Sigmoid colon (tissue), 7 donors: ENCODE data around the gene GPBAR1. TPM values are rescaled to one million over a fixed set of nuclear protein-coding genes. Genes with fewer than 3 reads are reported as not detected.

ENCODE experiments used
- DNase-seq: peaks from one replicate; pipeline ENCODE4 v3.0.0-alpha.2; 2019
- H3K27ac ChIP-seq, 4 donors: fragments of 200-600 bp; sonication (generic); one replicate each; pipeline ENCODE4 v1.5.1; 2016 to 2019; ENCODE audit warnings: mild to moderate bottlenecking in 1 of 4
- H3K27me3 ChIP-seq, 3 donors: fragments of 200-600 bp; sonication (generic); one replicate each; pipeline ENCODE4 v1.5.1; 2019; ENCODE audit warnings: mild to moderate bottlenecking in 1 of 3
- H3K36me3 ChIP-seq, 4 donors: fragments of 200-600 bp; sonication (generic); one replicate each; pipeline ENCODE4 v1.5.1; 2016 to 2019
- H3K4me1 ChIP-seq, 4 donors: fragments of 200-600 bp; sonication (generic); one replicate each; pipeline ENCODE4 v1.5.1; 2017 to 2019
- H3K4me3 ChIP-seq, 4 donors: fragments of 200-600 bp; sonication (generic); one replicate each; pipeline ENCODE4 v1.5.1; 2017 to 2019; ENCODE audit warnings: mild to moderate bottlenecking in 2 of 4, moderate library complexity in 1 of 4
- H3K9me3 ChIP-seq, 4 donors: fragments of 200-600 bp in 3 of 4; sonication (generic) in 3 of 4; one replicate each; pipeline versions ENCODE4 v1.5.1 to v1.6.1; 2013 to 2019
- EP300 ChIP-seq, 4 donors: sonication (generic); formaldehyde crosslinking; IDR thresholded peaks; one replicate each; pipeline ENCODE4 v1.6.1; 2017; ENCODE audit warnings: antibody characterized with exemption in 4 of 4
- POLR2A ChIP-seq, 2 donors: fragments of 450-650 bp; IDR thresholded peaks; one replicate each; pipeline ENCODE4 v1.6.1; 2016; ENCODE audit warnings: antibody characterized with exemption in 2 of 2, mild to moderate bottlenecking in 2 of 2, moderate library complexity in 2 of 2
- POLR2AphosphoS5 ChIP-seq, 4 donors: sonication (generic); formaldehyde crosslinking; IDR thresholded peaks; one replicate each; pipeline ENCODE4 v1.6.1; 2017; ENCODE audit warnings: antibody characterized with exemption in 4 of 4
- WGBS, 2 donors: extraction: QIAGEN DNeasy Blood & Tissue Kit; methylation state at CpG; one replicate each; pipeline ENCODE4 v1.1.7; 2013; 5-methylcytosine and 5-hydroxymethylcytosine counted together
- intact Hi-C: fragments of 100-400 bp; cut with DNase I; formaldehyde crosslinking; loops from one replicate; pipeline ENCODE4 v1.15.1; 2023
- polyA plus RNA-seq, 3 donors: library from polyadenylated mRNA; stranded (reverse); fragments of 200-250 nt; gene quantifications; one replicate each; pipeline ENCODE4 v1.2.3, GENCODE V29; 2013
- total RNA-seq, 4 donors: library from RNA; depleted of rRNA; stranded (reverse); fragments of >200 nt; gene quantifications; one replicate each; pipeline ENCODE4 v1.1.0, GENCODE V29; 2016
- donor health status: healthy with polysubstance abuse.
- donor health status: Bipolar disorder and iron deficiency.
- donor health status: healthy.

GPBAR1 gene
- total and polyA plus RNA-seq, 7 donors = 0.60 to 7.1 (median 3.1) TPM

- TF ChIP-seq POLR2AphosphoS5 (IDR thresholded peaks at IDR 0.05) (no peak), EP300 (IDR thresholded peaks at IDR 0.05) (no peak), POLR2A (IDR thresholded peaks at IDR 0.05) (no peak)
- 14 to 72% methylated on average over 2 of the region's 2 CpGs for WGBS, 2 donors
- intact Hi-C loops = no loop called here
- H3K4me3 ChIP-seq = no peak overlapping the region
- H3K9me3 ChIP-seq = no peaks in the 10 kb centered on the region
- no peaks in the 10 kb centered on the region for H3K27me3 ChIP-seq
- no peak for DNase-seq
- H3K4me1 ChIP-seq = no peaks in the 10 kb centered on the region
- no peak overlapping the region for H3K27ac ChIP-seq
- H3K36me3 ChIP-seq = no peaks in the 10 kb centered on the region
Measured at GRCh38 chr2:218312267-218312756, 51.5 kb downstream of the GPBAR1 start.

- no peaks in the 10 kb centered on the region for H3K36me3 ChIP-seq
- no peaks in the 10 kb centered on the region for H3K27me3 ChIP-seq
- no peak overlapping the region for H3K4me3 ChIP-seq
- no peaks in the 10 kb centered on the region for H3K4me1 ChIP-seq
- H3K9me3 ChIP-seq = no peaks in the 10 kb centered on the region
- no peak for DNase-seq
- WGBS, 2 donors = 69 to 87% methylated on average over 1 of the region's 1 CpG
- no peak for TF ChIP-seq EP300 (IDR thresholded peaks at IDR 0.05)
- intact Hi-C loops = no loop called here
- no peak overlapping the region for H3K27ac ChIP-seq
Measured at GRCh38 chr2:218313356-218313755, 52.5 kb downstream of the GPBAR1 start.

Other genes with a start within 250 kb of the GPBAR1 start
- gene RUFY4, start 191.8 kb upstream of the GPBAR1 start, total RNA-seq = under 1 TPM in 2 of 4 donors, not detected in 2; 0.16 to 0.55 TPM
- gene RUFY4, start 191.8 kb upstream of the GPBAR1 start, polyA plus RNA-seq = under 1 TPM in 1 of 3 donors, not detected in 2; 0.73 TPM
- not detected for gene CXCR2, start 135.0 kb upstream of the GPBAR1 start, total RNA-seq
- gene CXCR2, start 135.0 kb upstream of the GPBAR1 start, polyA plus RNA-seq = under 1 TPM; 0.12 to 0.60 (median 0.46) TPM
- not detected for gene CXCR1, start 94.1 kb upstream of the GPBAR1 start, total RNA-seq
- 1 to 10 TPM in 1 of 3 donors, under 1 TPM in 2; 0.07 to 1.2 (median 0.46) TPM for gene CXCR1, start 94.1 kb upstream of the GPBAR1 start, polyA plus RNA-seq
- gene ARPC2, start 43.8 kb upstream of the GPBAR1 start, total RNA-seq = 100 to 1,000 TPM; 235 to 267 (median 258) TPM
- 100 to 1,000 TPM; 366 to 517 (median 411) TPM for gene ARPC2, start 43.8 kb upstream of the GPBAR1 start, polyA plus RNA-seq
- 100 to 1,000 TPM in 1 of 4 donors, 10 to 100 TPM in 3; 85.7 to 103 (median 90.0) TPM for gene AAMP, start 9.1 kb downstream of the GPBAR1 start, total RNA-seq
- gene AAMP, start 9.1 kb downstream of the GPBAR1 start, polyA plus RNA-seq = 100 to 1,000 TPM; 108 to 141 (median 138) TPM
- gene PNKD, start 9.5 kb downstream of the GPBAR1 start, total RNA-seq = 10 to 100 TPM; 46.8 to 95.1 (median 69.1) TPM
- 100 to 1,000 TPM; 112 to 199 (median 190) TPM for gene PNKD, start 9.5 kb downstream of the GPBAR1 start, polyA plus RNA-seq
- 100 to 1,000 TPM; 116 to 157 (median 146) TPM for gene TMBIM1, start 31.5 kb downstream of the GPBAR1 start, total RNA-seq
- 100 to 1,000 TPM in 2 of 3 donors, 10 to 100 TPM in 1; 90.2 to 204 (median 109) TPM for gene TMBIM1, start 31.5 kb downstream of the GPBAR1 start, polyA plus RNA-seq
- gene CATIP, start 95.8 kb downstream of the GPBAR1 start, total RNA-seq = not detected
- under 1 TPM in 1 of 3 donors, not detected in 2; 0.07 TPM for gene CATIP, start 95.8 kb downstream of the GPBAR1 start, polyA plus RNA-seq
- gene SLC11A1, start 121.3 kb downstream of the GPBAR1 start, total RNA-seq = 10 to 100 TPM; 13.8 to 19.0 (median 16.9) TPM
- 1 to 10 TPM; 1.2 to 7.0 (median 1.6) TPM for gene SLC11A1, start 121.3 kb downstream of the GPBAR1 start, polyA plus RNA-seq
- gene CTDSP1, start 138.9 kb downstream of the GPBAR1 start, total RNA-seq = 10 to 100 TPM; 78.4 to 90.3 (median 80.7) TPM
- gene CTDSP1, start 138.9 kb downstream of the GPBAR1 start, polyA plus RNA-seq = 100 to 1,000 TPM in 2 of 3 donors, 10 to 100 TPM in 1; 75.1 to 120 (median 105) TPM
- 1 to 10 TPM in 1 of 4 donors, under 1 TPM in 1, not detected in 2; 0.71 to 2.8 TPM for gene VIL1, start 158.1 kb downstream of the GPBAR1 start, total RNA-seq
- gene VIL1, start 158.1 kb downstream of the GPBAR1 start, polyA plus RNA-seq = 100 to 1,000 TPM; 111 to 172 (median 170) TPM